CD4-positive, alpha-beta T cell treated with Interferon gamma for 1 hour (primary cell): Measurements from ENCODE around the gene LRRC28.

Experiments used
- DNase-seq: peaks from one replicate; pipeline ENCODE4 v3.0.0-alpha.2; 2020

The LRRC28 gene

DNA sequence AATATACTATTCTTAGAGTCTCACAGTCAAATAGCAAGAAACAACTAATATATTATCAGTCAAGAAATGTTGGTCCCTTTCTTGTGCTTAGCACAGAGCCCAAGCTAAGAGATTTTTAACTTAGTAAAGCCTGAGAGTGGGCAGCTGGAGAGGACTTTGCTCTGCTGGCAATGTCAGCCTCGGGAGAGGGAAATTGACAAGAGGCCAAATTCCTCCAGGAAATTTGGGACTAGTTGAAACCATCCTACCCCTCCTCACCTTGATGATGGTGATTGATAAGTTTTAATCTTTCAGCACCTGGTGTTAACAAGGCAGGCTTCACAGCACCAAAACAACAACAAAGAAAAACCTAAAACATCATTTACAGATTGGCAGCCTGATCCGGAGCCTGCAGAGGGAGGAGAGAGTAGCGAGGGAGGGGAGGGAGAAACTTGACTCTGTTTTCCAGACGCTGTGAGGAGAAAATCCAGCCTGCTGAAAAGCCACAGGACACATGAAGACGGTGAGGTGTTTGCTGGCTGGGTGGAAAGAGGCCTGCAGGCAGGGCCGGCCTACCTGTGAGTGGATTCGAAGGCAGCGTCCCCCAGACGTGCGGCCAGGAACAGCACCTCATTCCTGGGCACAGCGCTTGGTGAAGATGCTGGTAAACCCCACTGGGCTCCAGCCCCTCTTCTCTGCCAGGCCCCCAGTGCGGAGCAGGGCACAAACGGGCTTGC lies 150.9 kb downstream of the LRRC28 start:
- no peak for DNase-seq

DNA sequence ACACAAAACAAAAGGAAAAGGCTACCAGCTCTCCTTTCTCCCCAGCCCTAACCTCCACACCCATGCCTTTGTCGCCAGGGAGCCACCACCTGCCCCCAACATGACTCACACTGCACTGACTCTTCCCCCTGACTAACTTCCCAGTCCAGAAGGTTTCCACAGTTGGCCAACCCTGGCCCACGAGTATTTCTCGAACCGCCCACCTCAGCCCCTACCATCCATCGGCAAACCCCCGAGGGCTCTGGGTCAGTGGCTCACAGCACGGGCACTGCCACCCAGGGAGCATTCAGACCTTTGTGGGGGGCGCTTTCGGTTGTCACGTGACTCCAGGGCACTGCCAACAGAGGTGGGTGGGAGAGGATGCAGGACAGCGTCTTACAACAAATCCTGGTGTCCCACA lies 152.3 kb downstream of the LRRC28 start:
- no peak for DNase-seq

DNA sequence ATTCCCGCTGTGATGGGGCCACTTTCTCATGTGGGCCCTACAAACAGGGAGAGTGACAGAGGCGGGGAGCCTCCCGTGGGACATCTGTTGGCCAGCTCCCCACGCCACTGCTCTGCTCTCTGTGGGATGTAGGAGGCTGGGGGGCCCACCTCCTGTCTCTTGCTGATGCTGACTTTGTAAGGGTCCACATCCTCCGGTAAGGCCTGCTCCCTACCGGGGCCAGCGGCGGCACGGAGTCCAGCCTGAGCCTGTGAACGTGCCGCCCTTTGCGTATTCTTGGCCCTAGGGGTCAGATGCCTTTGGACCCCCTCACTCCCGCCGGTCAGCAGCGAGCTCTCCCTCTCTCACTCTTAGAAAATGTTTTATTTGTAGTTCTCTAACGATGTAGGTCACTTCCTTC lies 153.2 kb downstream of the LRRC28 start:
- DNase-seq, result no peak

DNA sequence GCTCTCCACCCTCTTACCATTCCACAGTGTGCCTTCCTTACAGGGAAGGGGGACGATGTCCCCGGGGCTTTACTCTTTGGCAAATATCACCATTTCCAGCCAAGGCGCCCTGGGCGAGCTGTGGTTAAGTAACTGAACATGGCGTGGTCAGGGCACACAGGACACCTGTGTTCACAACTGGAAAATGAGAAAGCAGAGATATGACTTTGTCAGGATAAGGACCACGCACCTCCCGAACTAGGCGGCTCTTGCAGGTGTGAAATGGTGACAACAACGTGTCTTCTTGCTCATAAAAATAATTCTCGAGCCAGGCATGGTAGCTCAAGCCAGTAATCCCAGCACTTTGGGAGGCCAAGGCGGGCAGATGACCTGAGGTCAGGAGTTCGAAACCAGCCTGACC lies 154.8 kb downstream of the LRRC28 start:
- no peak for DNase-seq

DNA sequence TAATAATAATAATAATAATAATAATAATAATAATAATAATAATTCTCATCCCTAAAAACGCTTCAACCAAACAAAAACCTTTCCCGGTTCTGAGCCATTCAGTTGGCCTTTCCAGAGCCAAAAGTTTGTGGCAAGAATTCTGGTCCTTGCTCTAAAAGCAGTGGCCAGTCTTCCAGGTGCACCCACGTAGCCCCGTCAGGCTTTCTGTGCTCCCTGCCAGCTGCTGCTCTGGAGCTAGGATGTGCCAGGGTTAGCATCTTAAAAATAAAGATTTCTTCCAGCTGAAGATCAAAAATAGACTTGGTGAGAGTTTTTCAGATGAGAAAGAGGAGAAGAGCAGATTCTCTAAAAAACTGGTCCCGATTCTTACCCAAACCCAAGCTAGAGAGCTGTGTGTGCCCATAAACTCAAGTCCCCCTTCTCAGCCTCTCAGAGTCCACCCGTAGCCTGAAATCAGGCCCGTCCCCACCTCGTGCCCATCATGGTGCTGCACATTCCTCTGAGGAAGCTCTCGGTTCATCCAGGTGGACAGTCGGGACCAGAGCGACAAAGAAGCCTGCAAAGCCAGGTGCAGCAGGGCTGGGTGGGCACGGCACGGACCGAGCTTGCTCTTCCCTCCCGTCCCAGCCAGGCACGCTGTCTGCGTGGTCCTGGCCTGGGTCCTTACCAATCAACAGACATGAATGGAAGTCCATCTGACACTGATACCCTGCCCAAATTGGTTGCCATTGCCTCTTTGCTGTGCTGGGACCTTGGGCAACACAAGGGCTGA lies 155.6 kb downstream of the LRRC28 start:
- no peak for DNase-seq

DNA sequence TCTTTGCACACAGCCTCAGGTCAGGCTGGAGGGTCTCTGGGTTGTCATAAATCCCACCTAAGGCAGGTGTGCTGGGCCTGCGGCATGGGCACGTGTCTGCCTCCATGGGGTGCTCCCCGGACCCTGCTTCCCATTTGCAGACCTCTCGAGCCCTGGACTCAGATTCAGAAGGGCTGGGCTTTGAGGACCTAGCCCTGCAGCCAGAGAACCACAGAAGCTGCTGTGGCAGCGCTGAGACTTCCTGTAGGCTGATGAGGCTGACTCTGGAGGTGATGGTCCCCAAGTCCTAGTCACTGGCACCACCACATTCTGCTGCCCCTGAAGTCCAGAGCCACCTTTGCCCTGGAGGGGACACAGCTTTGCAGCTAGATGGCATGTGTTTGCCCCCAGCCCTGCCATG lies 156.4 kb downstream of the LRRC28 start:
- DNase-seq, result no peak

DNA sequence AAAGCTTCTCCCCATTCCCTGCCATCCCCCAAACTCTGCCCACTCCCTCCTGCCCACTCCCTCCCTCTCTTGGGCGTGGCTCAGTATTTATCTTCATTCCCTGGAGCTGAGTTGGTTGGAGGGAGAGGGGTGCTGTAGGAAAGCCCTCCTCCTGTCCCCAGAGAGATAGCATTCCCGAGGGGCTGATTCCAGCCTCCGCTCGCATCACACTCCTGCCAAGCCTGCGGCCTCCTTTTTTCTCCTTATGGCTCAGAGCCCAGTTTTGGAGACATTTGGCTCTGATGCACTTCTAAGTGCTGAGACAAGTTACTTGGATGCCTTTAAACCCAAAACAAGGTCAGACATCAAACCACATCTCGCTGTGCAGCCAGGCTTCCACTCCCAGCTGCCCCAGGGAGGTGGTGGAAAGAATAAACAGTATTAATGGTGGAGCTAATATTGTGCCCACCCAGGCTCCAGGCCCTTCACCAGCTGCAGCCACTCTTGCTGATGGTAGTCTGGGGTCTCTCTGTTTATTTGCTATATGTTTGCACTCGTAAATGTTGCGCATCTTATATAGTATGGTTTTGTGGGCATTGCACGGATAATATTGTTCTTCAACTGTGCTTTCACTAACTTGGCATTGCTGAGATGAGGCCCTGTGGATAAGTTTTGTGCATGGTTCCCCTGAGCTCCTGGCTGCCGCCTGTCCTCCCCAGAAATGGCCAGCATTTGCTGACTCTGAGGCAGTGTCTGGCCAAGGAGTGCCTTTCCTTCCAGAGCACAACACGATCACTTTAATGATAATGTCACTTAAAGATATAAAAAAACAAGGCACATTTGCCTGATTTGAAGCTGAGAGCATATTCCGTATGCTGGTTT lies 157.2 kb downstream of the LRRC28 start:
- no peak for DNase-seq

DNA sequence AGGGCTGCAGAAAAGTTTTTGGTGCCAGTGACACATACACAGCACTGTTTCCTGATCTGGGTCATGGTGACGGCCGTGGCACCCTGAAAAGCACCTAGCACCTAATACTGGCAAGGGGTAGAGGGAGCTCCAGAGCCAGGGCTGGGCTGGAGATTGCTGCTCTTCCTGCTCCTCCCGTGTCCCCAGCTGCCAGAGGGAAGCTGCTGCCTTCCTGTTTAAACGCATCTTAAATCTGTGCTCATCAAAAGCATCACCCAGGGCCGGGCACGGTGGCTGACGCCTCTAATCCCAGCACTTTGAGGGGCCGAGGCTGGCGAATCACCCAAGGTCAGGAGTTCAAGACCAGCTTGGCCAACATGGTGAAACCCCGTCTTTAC lies 157.8 kb downstream of the LRRC28 start:
- peak; percentile 59 for DNase-seq

DNA sequence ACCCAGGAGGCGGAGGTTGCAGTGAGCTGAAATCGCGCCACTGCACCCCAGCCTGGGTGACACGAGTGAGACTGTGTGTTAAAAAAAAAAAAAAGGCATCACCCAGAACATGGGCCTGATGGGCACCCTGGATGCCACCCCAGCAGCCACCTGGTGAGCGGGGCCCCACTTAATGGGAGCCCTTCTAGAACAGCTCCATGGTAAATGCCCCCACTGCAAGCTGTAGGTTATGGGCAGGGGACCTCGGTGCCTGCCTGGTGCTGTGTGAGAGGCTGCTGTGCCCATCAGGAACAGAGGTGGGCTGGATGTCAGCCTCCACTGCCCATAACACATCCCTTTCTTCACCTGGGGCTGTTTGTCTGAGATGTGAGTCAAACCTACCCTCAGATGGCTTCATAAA lies 158.3 kb downstream of the LRRC28 start:
- DNase-seq, result no peak

DNA sequence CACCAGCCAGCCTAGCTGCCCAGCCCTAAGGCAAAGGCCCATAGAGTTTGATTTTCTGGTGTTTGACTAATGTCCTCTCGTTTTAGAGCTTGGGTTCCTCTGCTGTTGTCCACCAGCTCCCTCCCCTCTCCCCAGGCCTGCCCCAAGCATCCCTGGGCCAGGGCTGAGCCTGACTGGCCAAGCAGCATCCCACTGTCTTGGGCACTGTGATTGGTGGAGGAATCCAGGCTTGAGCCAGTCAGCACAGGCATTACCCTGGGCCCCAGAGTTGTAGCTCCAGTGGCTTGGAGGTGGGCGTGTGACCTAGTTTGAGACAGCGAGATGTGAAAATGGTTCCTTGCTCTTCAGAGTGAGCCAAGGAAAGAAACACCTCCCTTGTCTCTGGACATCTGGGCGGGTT lies 159.2 kb downstream of the LRRC28 start:
- DNase-seq, result no peak

DNA sequence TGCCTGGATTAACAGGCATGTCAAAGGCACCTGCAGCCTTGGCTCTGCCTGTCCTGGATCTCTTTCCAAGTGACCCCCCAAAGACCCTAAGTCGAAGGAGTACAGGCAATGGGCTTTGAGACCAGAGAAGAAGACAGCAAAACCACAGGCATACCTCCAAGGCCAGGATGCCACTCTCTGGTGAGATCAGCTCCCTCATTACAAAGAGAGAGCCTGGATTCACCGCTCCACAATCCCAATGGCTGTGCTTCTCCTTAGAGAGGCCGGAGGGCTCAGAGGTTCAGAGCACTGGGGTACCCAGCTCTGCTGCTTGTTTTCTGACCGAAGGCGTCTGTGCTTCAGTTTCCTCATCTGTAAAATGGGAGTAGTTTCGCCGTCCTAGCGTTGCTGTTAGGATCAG lies 160.0 kb downstream of the LRRC28 start:
- no peak for DNase-seq

DNA sequence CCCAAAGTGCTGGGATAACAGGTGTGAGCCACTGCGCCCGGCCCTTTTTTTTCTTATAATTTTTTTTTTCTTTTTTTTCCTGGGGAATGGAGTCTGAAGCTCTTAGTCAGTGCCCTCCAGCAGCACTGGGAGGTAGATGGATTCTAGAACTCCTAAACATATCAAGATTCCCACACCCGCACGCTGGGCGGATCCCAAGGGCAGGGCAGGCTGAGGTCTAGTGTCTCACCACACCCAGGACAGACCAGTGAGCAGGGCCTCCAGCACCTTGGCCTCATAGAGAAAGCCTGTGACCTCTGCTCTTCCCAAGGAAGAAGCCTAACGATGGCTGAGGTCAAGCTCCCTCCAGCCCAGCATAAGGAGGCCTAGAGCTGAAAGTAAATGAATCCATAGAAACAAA lies 160.8 kb downstream of the LRRC28 start:
- DNase-seq, result no peak

DNA sequence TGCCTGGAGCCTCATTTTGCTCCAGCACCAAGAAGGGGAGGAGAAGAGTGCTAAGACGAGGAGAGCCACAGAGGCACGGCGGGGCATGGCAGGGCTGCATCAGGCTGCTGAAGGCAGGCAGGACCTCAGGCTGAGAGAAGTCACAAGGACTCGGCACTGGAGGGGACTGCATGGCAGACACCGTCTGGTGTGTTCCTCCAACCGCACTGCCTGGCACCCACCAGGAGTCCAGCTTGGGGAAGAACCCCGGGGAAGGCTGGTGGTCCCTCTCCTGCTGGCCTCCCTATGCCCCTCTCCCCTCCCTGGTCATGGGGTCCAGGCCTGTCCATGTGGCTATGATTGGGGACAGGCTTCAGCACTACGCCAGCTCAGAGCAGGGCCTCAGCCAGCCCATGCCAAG lies 161.3 kb downstream of the LRRC28 start:
- no peak for DNase-seq

DNA sequence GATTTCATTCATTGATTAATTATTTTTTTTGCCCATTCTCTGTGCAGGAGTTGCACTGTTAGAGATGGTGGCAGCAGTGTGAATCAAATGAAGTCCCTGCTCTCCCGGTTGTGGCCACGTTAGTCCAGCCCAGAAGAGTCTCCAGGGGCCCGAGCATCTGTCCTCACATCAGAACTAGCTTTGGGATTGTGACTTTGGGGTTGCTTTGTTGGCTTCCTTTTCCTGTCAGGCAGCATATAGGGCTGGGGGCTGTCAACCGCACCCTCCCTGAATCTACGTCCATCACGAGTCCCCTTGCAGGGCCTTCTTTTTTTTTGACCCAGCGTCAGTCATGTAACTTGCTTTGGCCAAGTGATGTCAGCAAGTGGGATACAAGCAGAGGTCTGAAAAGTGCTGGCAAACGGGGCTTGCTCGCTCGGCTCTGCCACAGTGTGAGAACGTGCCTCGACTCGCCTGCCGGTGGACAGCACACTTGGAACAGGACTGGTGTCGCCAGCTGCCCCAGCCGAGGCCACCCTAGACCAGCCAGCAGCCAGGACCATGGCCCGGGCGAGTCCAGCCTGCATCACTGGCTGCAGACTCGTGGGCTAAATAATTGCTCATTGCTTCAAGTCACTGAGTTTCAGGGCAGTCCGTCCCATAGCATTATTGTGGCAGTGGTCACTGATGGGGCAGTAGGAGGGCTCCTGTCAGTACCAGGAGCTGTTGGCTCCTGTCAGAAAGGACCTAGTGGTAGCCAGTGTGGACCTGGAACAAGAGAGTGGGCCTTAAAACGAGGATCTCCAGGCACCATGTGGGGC lies 162.9 kb downstream of the LRRC28 start:
- DNase-seq, result no peak

DNA sequence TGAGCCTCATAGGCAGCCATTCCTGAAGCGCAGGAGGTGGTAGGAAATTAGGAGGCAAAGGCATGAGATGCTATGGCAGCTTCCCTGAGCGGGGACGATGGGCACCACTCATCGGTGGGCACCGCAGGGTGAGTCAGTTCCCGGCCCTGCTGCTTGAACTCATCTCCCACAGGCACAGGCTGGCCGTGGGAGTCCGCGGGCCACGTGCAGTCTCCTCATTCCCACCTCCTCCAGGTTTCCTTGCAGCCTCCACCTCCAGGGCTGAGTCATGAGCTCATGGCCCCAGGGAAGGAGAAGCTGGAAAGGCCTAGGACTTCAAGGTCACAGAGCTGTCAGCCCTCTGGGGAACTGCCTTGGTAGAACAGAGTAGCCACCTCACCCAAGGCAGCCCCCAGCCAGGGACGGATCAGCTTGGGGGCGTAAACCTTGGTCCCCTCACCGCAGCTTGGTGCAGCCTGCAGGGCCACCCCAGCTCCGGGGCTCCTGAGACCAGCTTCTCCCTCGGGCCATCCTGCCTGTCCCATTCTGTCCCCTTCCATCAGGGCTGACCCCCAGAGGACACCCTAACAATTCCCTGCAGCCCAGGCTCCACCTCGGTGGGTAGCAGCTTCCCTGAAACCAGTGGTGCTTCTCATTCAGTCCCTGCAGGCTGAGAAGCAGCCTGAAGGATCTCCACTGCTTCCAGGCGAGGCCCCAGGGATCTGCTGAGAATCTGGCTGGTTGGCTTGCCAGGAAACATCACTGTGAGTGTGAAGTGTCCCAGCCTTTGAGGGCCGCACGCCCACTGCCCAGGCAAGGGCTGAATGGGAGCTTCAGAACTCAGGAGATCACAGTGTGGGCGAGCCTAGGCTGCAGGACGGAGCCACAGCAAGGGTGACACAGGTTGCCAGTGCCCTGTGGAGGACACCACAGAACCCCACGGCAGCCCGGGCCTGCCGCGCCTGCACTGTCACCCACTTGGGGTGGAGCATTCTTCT lies 163.8 kb downstream of the LRRC28 start:
- DNase-seq, result no peak

DNA sequence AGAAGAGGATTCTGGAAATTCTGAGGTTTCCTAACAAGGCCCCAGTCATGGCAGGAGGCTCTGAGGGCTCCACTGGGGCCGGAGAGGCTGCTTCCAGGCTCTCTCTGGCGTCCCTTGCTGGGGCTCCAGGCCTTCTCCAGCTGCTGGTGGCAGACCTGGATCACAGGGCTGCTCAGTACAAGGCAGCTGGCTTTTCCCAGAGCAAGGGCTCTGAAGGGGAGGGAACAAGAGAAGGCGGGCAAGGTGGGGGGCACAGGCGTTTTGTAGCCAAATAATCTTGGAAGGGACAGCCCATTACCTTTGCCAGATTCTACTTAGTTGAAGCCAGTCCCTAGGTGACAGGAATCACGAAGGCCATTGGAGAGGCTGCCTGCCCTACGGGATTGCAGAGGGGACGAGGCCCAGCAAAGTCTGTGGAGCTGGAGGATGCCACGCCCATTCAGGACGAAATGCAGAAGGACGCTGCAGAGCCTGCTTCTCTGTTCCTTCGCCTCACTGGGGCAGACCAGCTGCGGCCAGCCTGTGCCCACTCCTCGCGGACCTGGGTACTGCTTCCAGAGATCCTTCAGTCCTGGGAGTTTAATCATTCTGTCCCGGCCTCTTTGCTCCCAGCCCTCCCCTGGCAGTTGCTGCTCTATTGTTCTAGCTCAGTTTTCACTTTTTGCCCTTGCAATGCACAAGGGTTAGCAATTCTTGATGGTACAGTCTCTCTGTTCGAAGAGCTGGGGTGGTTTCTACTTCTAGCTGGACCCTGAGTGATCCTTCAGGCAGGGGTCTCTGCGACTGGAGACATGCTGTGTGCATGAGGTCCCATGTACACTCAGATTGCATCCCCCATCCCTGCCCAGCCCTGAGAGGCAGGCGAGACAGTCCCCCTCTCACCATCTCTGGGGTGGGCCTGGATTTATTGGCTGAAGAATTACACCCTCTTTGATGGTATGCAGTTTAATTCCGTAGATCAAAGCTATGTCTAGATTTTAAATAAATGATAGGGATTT lies 165.2 kb downstream of the LRRC28 start:
- DNase-seq, result no peak

DNA sequence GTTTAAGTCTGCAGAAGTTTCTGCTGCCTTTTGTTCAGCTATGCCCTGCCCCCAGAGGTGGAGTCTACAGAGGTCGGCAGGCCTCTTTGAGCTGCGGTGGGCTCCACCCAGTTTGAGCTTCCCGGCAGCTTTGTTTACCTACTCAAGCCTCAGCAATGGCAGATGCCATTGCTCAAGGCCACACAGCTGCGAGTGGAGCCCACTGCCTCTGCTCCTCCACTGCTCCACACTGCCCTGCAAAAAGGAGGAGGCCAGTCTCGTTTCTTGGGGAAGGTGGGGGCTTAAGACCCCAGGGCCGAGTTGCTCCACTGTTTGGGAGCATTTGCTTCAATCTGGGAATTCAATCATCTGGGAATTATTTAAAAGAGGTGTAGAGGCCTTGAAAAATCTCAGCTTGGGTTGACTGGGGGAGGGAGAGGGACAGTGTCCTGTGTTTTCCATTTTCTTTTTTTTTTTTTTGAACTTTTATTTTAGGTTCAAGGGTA lies 169.9 kb downstream of the LRRC28 start:
- DNase-seq, result peak; percentile 43

DNA sequence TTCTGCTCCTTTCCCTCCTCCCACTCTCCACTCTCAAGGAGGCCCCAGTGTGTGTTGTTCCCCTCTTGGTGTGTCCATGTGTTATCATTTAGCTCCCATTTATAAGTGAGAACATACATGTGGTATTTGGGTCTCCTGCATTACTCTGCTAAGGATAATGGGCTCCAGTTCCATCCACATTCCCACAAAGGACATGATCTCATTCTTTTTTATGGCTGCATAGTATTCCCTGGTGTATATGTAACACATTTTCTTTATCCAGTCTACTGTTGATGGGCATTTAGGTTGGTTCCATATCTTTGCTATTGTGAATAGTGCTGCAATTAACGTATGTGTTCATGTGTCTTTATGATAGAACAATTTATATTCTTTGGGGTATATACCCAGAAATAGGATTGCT lies 170.5 kb downstream of the LRRC28 start:
- DNase-seq, result no peak

DNA sequence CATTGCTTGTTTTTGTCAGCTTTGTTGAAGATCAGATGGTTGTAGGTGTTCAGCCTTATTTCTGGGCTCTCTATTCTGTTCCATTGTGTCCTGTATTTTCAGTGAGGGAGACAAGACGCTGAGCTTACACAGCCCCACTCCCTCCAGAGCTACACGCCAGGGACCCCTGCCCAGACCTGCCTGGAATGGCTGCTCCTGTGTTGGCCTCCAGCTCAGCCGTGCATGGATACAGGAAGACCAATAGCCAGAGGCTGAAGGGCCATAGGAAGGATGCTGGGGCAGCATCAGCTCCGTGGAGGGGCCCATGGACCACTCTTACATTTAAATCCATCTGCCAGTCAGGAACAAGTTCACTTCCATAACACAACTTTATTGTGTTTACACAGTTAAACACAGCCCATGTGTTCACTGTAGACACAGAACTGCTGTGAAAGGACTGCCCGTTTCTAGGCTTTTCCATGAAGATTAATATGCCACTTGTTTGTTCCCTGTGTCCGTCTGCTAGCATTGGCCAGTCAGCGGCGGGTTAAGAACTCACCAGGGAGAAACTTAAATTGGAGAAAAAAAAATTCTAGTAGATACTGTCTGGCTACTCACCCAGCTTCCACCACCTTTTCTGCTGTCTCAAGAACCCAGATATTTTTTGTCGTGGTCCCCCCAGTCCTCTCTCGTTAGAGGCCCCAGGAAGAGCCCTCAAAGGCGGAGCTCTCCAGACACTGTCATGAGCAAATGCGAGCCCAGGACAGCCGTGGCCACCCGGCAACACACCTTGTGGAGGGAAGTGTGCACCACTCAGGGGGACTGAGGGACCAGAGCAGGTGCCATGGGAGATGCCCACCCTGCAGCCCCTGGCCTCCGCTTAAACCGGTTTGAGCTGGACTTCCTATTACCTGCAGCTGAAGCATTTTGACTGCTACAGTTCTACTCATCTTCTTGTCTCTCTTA lies 172.2 kb downstream of the LRRC28 start:
- DNase-seq, result no peak
